ENCODE measurements around the gene MAP2.

Gene MAP2

GRCh38 chr2:209663139-209663538 lies 239.3 kb downstream of the MAP2 start:
- DNase-seq, result no peak

GRCh38 chr2:209663656-209664055 lies 239.8 kb downstream of the MAP2 start:
- no peak for DNase-seq

GRCh38 chr2:209666296-209666695 lies 242.4 kb downstream of the MAP2 start:
- DNase-seq, result no peak

GRCh38 chr2:209671020-209671680 lies 247.3 kb downstream of the MAP2 start:
- no peak for DNase-seq

- no peak for DNase-seq
Observed at GRCh38 chr2:209673811-209674210, 250.0 kb downstream of the MAP2 start.

- no peak for DNase-seq
Observed at GRCh38 chr2:209680596-209680995, 256.7 kb downstream of the MAP2 start.

GRCh38 chr2:209681201-209681735 lies 257.4 kb downstream of the MAP2 start:
- DNase-seq, result no peak

GRCh38 chr2:209682646-209683045 lies 258.8 kb downstream of the MAP2 start:
- DNase-seq, result no peak

- no peak for DNase-seq
Observed at GRCh38 chr2:209685340-209685739, 261.5 kb downstream of the MAP2 start.

- no peak for DNase-seq
Observed at GRCh38 chr2:209685963-209686362, 262.1 kb downstream of the MAP2 start.

GRCh38 chr2:209686448-209686847 lies 262.6 kb downstream of the MAP2 start:
- no peak for DNase-seq

GRCh38 chr2:209687323-209687969 lies 263.6 kb downstream of the MAP2 start:
- DNase-seq, result no peak

GRCh38 chr2:209688385-209688784 lies 264.5 kb downstream of the MAP2 start:
- DNase-seq, result no peak

GRCh38 chr2:209690029-209690754 lies 266.3 kb downstream of the MAP2 start:
- no peak for DNase-seq

GRCh38 chr2:209694748-209695147 lies 270.9 kb downstream of the MAP2 start:
- no peak for DNase-seq

GRCh38 chr2:209696836-209697711 lies 273.2 kb downstream of the MAP2 start:
- no peak for DNase-seq

GRCh38 chr2:209702775-209703174 lies 278.9 kb downstream of the MAP2 start:
- no peak for DNase-seq

GRCh38 chr2:209713219-209713618 lies 289.4 kb downstream of the MAP2 start:
- DNase-seq, result no peak

- DNase-seq, result no peak
Observed at GRCh38 chr2:209719034-209719433, 295.2 kb downstream of the MAP2 start.

- no peak for DNase-seq
Observed at GRCh38 chr2:209721497-209721896, 297.6 kb downstream of the MAP2 start.

- DNase-seq, result no peak
Observed at GRCh38 chr2:209726311-209726710, 302.5 kb downstream of the MAP2 start.

GRCh38 chr2:209727077-209727476 lies 303.2 kb downstream of the MAP2 start:
- no peak for DNase-seq

- no peak for DNase-seq
Observed at GRCh38 chr2:209734805-209735204, 311.0 kb downstream of the MAP2 start.
